ENCODE results near the gene DAP.
A peak's percentile ranks its signal among the peaks of the same experiment; 100 is the strongest.
"Not testable (repeated sequence)": the region's sequence is repeated elsewhere in the genome, so short reads cannot be mapped to it uniquely, and the experiment has no call there.

Gene DAP

DNA sequence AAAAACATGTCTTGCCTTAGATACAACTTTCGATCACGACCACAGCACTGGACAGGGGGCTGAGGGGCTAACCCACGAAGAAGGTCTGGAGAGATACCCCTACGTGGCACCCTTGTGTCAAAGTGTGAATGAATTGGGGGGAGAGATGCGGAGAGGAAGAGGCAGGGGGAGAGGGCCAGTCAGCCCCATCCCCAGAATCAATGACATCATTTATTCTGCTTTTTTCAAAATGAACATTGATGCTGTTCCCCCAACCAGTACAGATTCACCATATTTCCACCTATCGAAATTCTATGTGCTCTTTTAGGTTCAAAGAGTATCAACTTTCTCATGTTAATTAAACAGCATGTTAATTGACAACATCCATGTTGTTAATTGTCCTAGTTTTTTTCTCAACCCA is 32.4 kb downstream of the DAP start:
- Histone ChIP-seq H3K9ac (no peak overlapping the region), H3K36me3 (peaks cover 66% of the 10 kb centered on the region), H3K4me1 (peaks cover 22% of the 10 kb centered on the region), H4K20me1 (peaks cover 50% of the 10 kb centered on the region), H3K27ac (no peak overlapping the region), H3K27me3 (no peaks in the 10 kb centered on the region), H3K4me2 (no peak overlapping the region), H3K4me3 (no peak overlapping the region), H3K9me3 (no peaks in the 10 kb centered on the region)
- TF ChIP-seq Cebpa-rat (IDR thresholded peaks at IDR 0.05), result no peak

DNA sequence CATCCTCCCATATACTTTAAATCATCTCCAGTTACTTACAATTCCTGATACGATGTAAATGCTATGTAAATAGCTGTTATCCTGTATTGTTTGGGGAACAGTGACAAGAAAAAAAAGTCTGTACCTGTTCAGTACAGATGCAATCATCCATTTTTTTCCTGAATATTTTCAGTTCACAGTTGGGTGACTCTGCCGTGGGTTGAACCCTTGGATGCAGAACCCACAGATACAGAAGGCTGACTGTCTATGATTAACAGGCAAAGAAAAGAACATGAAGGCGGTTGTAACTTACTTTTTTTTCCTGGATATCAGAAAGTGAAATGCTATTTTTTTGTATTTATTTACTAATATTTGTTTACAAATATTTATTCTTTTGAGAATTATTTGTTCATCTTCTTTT is 33.2 kb downstream of the DAP start:
- Histone ChIP-seq H3K27ac (0 out of 2 replicates have a peak overlapping the region, but pooled peaks have one; percentile 32), H3K36me3 (peaks cover 62% of the 10 kb centered on the region), H3K9me3 (no peaks in the 10 kb centered on the region), H4K20me1 (peaks cover 51% of the 10 kb centered on the region), H3K4me2 (no peak overlapping the region; the same call in 1 of the 2 replicates), H3K9ac (no peak overlapping the region), H3K4me3 (no peak overlapping the region), H3K4me1 (peaks cover 22% of the 10 kb centered on the region), H3K27me3 (no peaks in the 10 kb centered on the region)
- TF ChIP-seq Cebpa-rat (IDR thresholded peaks at IDR 0.05), result no peak

DNA sequence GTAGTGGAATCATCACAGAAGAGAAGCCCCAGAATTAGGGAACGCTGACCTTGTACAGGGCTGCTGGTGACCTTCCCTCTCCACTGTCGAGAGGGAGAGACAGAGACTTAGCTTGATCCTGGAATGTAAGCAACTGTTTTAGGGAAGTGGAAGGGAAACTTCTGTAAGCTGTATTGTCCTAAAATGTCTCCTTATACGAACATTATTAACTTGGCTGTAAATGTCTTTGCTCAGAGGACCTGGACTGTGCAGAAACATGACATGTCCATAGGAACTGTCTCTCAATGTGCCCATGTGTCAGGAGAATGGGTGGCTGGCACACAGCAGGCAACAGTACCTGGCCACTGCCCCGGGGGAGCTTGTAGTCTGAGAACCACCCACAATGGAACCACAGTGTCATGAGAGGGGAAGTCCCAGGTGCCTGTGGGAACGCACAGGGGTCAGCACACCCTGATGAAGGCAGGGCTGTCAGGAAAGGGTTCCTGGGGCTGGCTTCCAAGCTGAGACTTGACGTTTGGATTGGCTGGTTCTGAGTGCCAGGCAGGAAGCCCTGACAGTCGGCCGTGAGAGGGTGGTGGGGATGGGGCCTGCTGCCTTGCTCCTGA is 34.0 kb downstream of the DAP start:
- no peaks in the 10 kb centered on the region for H3K27me3 ChIP-seq
- H3K27ac ChIP-seq, result 0 out of 2 replicates have a peak overlapping the region, but pooled peaks have one; percentile 32
- H3K9me3 ChIP-seq, result no peaks in the 10 kb centered on the region
- no peak for TF ChIP-seq Cebpa-rat (IDR thresholded peaks at IDR 0.05)
- peak overlapping the region; percentile 11; the same call in 1 of the 2 replicates for H3K4me2 ChIP-seq
- no peak overlapping the region for H3K4me3 ChIP-seq
- peaks cover 22% of the 10 kb centered on the region for H3K4me1 ChIP-seq
- H4K20me1 ChIP-seq, result peaks cover 51% of the 10 kb centered on the region
- peaks cover 60% of the 10 kb centered on the region for H3K36me3 ChIP-seq
- no peak overlapping the region for H3K9ac ChIP-seq

DNA sequence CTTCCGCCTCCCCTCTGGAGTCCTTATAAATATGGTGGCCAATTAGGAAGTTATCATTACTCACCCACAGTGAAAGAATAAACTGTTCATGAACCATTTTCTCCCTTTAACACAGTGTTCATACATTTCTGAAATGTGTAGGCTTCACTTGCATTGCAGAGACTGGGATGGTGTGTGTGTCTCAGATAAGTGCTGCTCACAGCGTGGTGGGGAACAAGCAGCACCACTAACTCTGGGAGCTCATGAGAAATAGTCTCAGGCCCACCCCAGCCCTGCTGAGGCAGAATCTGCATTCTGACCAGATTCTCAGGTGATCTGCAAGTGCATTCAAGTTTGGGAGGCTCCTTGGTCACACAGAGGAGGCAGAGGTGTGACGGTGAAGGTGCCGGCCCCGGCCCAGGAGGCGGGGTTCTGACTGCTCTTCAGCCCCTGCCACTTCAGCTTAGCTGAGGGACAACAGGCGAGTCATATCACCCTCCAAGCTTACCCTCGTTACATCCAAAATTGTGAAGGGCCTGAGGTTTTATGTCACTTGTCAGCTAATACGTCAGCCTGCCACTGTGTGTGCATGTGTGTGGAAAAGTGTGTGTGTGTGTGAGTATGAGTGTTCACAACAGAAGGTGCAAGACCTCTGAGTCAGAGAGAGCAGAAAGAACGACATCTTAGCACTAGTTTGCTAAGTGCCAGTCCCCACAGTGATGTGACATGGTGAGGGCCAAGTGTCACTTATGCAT is 34.7 kb downstream of the DAP start:
- Histone ChIP-seq H3K4me2 (no peak overlapping the region), H3K36me3 (peaks cover 60% of the 10 kb centered on the region), H4K20me1 (peaks cover 51% of the 10 kb centered on the region), H3K9me3 (peaks cover 3% of the 10 kb centered on the region; the same call in 1 of the 2 replicates), H3K27ac (no peak overlapping the region), H3K4me3 (no peak overlapping the region), H3K4me1 (peaks cover 22% of the 10 kb centered on the region), H3K27me3 (no peaks in the 10 kb centered on the region), H3K9ac (no peak overlapping the region)
- no peak for TF ChIP-seq Cebpa-rat (IDR thresholded peaks at IDR 0.05)

DNA sequence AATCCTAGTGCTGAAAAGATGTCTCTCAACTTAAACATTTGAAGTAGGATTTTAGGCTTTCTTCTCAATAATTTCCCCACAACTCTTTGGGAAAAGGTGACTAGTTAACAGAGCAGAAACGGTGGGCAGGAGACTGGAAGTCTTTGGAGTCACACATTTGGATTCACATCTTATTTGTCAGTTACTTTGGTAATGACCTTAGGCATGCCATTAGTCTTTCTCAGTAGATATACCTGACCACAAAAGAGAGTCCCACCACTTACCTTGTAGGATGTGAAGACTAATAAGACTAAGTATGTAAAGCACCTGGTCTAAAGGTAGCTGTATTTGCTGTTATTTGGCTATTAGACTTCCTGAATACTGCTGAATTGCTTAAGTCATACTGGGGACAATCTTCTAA is 35.4 kb downstream of the DAP start:
- Histone ChIP-seq H3K27ac (no peak overlapping the region), H3K4me1 (peaks cover 22% of the 10 kb centered on the region), H3K27me3 (no peaks in the 10 kb centered on the region), H3K4me3 (no peak overlapping the region), H3K4me2 (no peak overlapping the region), H4K20me1 (peaks cover 51% of the 10 kb centered on the region), H3K36me3 (peaks cover 63% of the 10 kb centered on the region), H3K9me3 (peaks cover 10% of the 10 kb centered on the region; the same call in 1 of the 2 replicates), H3K9ac (no peak overlapping the region)
- no peak for TF ChIP-seq Cebpa-rat (IDR thresholded peaks at IDR 0.05)

DNA sequence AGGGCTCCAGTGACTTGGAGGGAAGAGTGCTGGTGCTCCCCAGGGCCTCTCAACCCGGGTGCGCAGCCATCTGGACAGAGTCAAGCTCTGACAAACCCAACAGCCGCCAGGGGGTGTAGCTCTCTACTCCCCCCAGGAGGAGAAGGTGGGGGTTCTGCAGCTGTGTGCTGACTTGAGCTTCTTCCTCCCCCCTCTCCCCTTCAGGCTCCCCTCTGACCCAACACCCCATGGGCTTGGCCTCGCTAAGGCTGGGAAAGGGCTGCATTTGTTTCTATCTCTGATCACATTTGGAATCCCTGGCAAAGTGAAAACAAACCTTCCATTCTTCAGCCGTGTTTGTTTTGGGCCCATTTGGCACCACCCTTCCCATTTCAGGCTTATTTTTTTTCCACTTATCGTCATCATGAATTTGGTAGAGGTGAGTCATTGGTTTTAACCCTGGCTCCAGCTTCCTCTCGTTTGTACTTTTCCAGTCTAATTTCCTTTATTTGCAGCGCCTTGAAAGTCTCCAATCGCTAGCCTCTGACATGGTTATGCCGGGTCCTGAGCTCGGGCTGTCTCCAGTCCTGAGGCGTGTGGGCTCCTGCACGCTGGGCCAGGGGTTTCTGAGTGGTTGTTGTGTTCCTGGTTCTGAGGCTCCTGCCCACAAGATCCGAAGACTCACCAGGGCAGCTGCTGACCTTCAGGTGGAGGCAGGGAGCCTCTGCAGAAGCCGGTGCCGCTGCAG is 36.1 kb downstream of the DAP start:
- no peak for TF ChIP-seq Cebpa-rat (IDR thresholded peaks at IDR 0.05)
- peaks cover 13% of the 10 kb centered on the region; the same call in 1 of the 2 replicates for H3K9me3 ChIP-seq
- peaks cover 15% of the 10 kb centered on the region for H3K4me1 ChIP-seq
- H3K27ac ChIP-seq, result no peak overlapping the region
- H3K4me2 ChIP-seq, result no peak overlapping the region
- H3K36me3 ChIP-seq, result peaks cover 70% of the 10 kb centered on the region
- H4K20me1 ChIP-seq, result peaks cover 44% of the 10 kb centered on the region
- no peak overlapping the region for H3K4me3 ChIP-seq
- H3K27me3 ChIP-seq, result no peaks in the 10 kb centered on the region
- no peak overlapping the region for H3K9ac ChIP-seq

DNA sequence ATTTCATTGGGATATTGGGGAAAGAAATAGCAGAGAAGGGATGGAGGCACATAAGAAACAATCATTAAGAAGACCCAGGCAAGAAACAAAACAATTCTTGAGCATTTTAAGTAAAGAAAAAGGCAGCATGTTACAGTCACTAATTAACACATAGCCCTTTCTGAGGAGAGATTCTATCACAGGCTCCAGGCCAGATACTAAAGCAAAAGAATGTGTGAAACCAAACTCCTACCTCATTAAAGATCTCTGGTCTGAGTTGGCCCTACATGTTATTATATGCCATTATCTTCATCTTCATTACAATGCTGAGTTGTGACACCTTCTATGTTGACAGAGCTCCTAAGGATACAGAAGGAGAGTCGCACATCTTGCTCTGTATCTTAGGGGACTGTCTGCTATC is 37.5 kb downstream of the DAP start:
- H3K36me3 ChIP-seq, result peaks cover 84% of the 10 kb centered on the region
- no peak overlapping the region for H3K4me2 ChIP-seq
- H4K20me1 ChIP-seq, result peaks cover 37% of the 10 kb centered on the region
- no peak overlapping the region for H3K9ac ChIP-seq
- peaks cover 13% of the 10 kb centered on the region; the same call in 1 of the 2 replicates for H3K9me3 ChIP-seq
- H3K4me1 ChIP-seq, result peaks cover 9% of the 10 kb centered on the region; the same call in 1 of the 2 replicates
- no peak for TF ChIP-seq Cebpa-rat (IDR thresholded peaks at IDR 0.05)
- H3K27ac ChIP-seq, result no peak overlapping the region
- no peaks in the 10 kb centered on the region for H3K27me3 ChIP-seq
- H3K4me3 ChIP-seq, result no peak overlapping the region

DNA sequence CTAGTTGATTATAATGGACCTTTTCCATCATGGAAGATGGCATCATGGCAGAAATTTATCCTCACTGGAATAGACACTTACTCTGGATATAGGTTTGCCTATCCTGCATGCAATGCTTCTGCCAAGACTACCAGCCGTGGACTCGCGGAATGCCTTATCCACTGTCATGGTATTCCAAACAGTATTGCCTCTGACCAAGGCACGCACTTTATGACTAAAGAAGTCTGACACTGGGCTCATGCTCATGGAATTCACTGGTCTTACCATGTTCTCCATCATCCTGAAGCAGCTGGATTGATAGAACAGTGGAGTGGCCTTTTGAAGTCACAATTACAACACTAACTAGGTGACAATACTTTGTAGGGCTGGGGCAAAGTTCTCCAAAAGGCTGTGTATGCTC is 40.3 kb downstream of the DAP start:
- not testable (repeated sequence) for H3K4me1 ChIP-seq, H3K4me2 ChIP-seq, H3K4me3 ChIP-seq, H3K27me3 ChIP-seq, H3K27ac ChIP-seq, H3K9ac ChIP-seq
- Histone ChIP-seq H4K20me1 (peaks cover 16% of the 10 kb centered on the region), H3K36me3 (peaks cover 92% of the 10 kb centered on the region), H3K9me3 (peaks cover 28% of the 10 kb centered on the region)

DNA sequence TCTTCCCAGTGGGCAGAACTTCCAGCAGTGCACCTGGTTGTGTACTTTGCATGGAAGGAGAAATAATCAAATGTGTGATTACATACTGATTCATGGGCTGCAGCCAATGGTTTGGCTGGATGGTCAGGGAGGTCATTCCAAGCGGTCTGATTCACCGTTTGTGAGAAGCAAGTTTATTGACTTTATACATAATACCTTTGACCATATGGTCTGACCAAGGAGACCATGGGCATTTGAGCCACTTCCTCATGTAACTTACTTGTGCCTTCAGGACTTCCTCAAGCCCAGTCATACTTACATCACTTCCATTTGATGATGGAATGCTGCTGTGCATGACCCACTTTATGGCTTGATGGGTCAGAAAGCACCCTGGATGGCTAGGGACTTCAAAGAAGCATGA is 41.1 kb downstream of the DAP start:
- no peak overlapping the region for H3K4me2 ChIP-seq
- no peak for TF ChIP-seq Cebpa-rat (IDR thresholded peaks at IDR 0.05)
- H3K9ac ChIP-seq, result no peak overlapping the region
- H3K27ac ChIP-seq, result no peak overlapping the region
- H3K4me1 ChIP-seq, result no peaks in the 10 kb centered on the region
- H3K27me3 ChIP-seq, result no peaks in the 10 kb centered on the region
- peaks cover 28% of the 10 kb centered on the region for H3K9me3 ChIP-seq
- peaks cover 18% of the 10 kb centered on the region for H4K20me1 ChIP-seq
- H3K36me3 ChIP-seq, result peaks cover 92% of the 10 kb centered on the region
- H3K4me3 ChIP-seq, result no peak overlapping the region

DNA sequence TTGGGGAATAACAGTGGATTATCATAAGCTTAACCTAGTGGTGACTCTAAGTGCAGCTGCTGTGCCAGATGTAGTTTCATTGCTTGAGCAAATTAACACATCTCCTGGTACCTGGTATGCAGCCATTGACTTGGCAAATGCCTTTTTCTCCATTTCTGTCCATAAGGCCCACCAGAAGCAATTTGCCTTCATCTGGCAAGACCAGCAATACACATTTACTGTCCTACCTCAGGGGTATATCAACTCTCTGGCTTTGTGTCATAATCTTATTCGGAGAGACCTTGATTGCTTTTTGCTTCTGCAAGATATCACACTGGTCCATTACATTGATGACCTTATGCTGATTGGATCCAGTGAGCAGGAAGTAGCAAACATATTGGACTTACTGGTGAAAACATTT is 42.4 kb downstream of the DAP start:
- not testable (repeated sequence) for H3K4me3 ChIP-seq, H3K4me2 ChIP-seq, H3K4me1 ChIP-seq, H4K20me1 ChIP-seq, H3K9ac ChIP-seq, H3K27ac ChIP-seq, H3K27me3 ChIP-seq
- peaks cover 92% of the 10 kb centered on the region for H3K36me3 ChIP-seq
- peaks cover 28% of the 10 kb centered on the region for H3K9me3 ChIP-seq

DNA sequence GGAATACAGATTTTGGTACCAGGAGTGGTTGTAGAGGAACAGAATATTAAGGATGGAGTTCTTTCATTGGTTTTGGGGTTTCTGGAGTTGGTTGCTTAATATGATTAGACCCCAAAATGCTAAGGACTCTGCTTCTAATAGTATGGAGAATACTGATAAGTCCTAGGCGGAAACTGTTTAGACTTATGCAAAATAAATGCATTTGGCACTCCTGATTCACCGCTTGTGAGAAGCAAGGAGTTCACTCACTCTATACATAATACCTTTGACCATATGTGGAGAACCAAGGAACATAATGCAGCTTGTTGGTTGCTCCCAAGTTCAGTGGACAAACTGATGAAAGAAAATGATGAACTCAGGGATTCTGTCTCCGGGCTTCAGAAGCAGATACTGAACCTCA is 44.2 kb downstream of the DAP start:
- Histone ChIP-seq H4K20me1 (peaks cover 21% of the 10 kb centered on the region), H3K36me3 (peaks cover 98% of the 10 kb centered on the region), H3K9me3 (peaks cover 28% of the 10 kb centered on the region)
- not testable (repeated sequence) for H3K4me1 ChIP-seq, H3K27ac ChIP-seq, H3K9ac ChIP-seq, H3K4me3 ChIP-seq, H3K27me3 ChIP-seq, H3K4me2 ChIP-seq
